NK-92 (cell line): ENCODE measurements around the gene MYOG.

Experiments
- DNase-seq: peaks from one replicate; lab custom pipeline; 2025; ENCODE audit not compliant: unreplicated experiment; lab: John Stamatoyannopoulos, UW

The MYOG gene

DNA sequence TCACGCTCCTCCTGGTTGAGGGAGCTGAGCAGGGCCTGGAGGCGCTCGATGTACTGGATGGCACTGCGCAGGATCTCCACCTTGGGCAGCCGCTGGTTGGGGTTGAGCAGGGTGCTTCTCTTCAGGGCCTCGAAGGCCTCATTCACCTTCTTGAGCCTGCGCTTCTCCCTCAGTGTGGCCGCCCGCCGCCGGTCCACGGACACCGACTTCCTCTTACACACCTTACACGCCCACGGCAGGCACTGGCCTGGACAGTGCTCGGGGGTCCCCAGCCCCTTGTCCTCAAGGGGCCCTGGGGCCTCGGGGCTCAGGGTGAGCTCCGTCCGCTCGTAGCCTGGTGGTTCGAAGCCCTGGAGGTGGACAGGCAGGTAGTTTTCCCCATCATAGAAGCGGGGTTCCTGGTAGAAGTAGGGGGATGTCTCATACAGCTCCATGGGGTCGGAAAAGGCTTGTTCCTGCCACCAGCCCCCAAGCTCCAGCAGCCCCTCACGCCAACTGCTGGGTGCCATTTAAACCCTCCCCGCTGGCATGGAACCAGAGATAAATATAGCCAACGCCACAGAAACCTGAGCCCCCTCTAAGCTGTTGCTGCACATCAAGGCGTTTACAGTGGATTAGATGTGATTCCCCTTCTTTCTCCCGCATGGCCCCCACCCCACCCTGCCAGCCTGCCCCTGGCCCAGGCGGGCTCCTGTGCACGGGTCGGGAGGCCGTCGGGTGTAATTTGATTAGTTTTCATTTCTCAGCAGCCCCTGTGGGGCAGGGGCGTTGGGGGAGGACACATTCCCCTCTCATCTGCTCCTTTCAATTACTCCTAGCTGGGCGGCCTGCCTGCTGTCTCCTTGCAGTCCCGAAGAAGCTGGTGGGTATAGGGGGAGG lies at the start of gene MYOG:
Gene MYOG (minus strand): TSS at position 485 of the 879 bp plus-strand sequence. CDS start 51 bp downstream, at position 434.
- no peak for DNase-seq

DNA sequence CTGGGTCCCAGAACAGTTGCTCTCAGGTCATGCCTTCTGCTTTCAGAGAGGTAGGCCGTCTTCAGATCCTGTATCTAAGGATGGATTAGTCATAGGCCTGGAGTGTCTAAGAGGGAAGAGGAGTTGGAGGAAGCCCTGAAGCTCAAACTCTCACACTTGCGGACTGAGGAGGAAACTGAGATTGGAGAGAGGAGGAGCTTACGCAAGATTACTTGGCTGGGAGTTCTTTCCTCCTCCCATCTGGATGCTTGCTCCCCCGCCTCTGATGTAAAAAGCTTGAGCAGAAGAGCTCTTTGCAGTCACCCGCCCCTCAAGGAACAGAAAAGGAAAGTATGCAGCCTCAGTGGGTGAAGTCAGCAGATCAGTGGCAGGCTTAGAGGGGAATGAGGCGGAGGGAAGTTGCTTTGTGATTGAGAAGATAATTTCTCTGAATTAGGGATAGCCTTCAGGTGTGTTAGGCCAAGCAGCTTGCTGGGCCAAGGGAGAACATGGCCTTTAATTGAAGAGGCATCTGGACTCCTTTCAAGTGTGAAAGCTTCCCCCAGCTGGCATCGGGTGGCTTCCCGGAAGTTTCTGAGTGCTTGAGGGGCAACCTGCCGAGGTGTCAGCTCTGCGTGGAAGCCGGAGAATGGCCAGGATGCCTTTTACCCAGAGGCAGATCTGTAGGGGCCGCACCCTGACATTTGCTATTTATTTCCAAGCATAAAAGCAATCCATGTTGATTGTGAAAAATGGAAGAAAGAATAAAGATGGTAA lies 48.3 kb upstream of the MYOG start:
- DNase-seq: no peak

DNA sequence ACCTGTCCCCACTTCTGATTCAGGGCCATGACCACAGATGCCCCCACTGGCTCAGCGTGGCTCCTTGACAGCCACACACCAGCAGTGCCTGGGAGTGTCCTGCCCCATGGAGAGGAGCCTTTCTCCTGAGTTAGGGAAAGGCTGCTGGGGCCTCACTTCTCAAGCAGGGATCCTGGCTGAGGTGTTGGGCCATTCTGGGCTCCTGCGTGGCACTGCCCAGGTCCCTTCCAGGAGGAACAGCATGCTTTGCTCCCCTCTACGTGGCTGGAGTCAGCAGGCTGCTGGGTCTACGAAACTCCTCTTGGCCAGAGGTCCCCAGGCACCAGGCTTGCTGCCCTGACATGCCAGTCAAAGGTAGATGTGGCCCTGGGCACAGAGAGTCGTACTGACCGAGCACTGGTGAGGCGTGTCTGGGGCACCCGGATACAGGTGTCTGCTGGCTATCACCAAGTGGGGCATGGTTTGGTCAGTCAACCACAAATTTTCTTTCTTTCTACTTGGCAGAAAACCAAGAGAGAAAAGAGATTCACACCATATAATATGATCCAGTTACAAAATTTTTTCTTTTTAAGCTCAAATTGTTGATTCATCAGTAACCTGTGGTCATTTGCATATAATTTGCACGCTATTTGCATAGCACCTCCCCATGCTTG lies 45.9 kb upstream of the MYOG start:
- no peak for DNase-seq

DNA sequence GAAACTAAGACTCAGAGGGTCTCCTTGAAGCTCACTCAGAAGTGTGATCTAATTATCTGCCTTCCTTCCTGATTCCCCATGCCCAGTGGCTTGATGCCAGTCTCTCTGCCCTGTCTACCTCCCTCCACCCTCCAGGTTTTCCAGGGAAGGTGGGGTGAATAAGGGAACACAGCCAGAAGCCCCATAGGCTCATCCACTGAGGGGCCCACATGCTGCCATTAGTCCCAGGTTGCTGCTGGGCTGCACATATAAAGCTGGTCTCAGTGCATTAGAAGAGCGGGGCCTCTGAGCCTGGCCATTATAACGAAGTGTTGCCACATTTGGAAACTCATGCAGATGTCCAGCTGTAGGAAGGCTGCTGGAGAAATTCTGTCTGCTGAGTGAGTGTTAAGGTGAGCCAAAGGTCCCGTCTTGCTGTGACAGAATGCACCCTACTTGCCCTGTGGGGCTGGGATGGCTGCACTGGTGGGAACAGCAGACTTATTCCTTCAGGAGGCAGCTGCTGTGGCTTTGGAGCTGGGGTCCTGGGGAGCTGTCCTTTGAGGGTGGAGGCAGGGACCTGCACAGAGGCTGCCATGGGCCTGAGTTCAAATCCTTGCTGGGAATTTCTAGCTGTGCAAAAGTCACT lies 44.7 kb upstream of the MYOG start:
- no peak for DNase-seq

DNA sequence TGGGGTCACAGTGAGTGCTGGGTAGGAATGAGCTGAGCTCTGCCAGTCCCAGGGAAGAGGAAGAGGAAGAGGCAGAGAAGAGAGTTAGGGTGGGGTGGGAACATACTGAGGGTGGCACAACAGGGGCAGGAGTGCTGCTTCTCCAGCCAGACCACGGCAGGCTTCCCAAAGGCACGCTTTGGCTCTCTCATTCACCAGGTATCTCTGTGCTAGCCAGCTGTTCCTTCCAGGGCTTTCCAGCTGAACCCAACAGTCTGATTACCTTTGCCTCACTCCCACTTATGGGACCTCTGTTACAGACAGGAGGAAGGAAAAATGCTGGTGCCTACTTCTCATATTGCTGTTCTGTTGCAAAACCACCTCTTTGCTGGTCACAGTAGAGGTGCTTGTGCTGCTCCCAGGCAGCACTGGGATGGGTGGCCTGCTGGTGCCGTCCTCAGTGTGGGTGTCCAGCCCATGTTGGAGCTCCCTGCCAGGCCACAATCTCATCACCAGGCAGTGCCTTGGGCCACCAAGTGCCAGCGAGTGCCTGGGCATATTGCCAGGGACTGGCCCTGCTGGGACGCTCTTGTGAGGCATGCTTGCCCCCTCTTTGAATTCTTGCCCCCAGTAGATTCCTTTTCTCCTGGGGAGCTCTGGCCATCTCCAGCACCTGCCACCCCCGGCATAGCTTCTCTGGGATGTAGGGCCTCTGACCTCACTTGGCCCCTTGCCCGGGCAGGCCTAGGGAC lies 43.9 kb upstream of the MYOG start:
- DNase-seq: no peak

DNA sequence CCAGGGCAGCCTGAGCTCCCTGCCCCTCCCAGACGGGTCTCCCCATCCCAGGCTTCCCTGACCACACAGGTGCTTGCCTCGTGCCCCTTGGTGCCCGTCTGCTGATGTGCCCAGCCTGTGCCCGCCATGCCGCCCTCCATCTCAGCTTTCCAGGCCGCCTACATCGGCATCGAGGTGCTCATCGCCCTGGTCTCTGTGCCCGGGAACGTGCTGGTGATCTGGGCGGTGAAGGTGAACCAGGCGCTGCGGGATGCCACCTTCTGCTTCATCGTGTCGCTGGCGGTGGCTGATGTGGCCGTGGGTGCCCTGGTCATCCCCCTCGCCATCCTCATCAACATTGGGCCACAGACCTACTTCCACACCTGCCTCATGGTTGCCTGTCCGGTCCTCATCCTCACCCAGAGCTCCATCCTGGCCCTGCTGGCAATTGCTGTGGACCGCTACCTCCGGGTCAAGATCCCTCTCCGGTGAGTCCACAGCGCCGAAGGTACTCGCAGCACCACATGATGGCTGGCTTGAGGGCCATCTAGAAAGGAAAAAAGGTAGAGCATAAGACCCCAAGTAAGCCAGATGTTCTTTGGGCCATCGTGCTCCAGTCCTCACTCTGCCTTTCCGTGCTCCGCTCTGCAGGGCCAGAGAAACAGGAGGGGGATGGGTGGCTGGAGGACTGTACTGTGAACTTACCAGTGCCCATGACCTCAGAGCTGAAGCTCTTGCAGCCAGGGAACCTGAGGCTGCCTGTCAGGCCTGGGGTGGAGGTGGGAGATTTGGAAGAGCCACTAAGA lies 43.1 kb upstream of the MYOG start:
- no peak for DNase-seq

DNA sequence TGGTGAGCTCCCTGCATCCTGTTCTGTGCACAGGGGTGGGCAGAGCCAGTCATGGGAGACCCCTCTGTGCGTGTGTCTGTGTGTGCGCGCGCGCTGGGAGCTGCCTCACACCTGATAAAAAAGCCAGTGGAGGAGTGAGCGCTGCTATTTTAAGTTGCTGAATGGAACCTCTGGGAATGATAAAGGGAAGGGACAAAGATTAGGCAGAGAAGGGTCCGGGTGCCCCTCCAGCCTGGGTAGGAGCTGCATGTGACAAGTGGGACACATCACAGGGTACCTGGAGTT lies 42.6 kb upstream of the MYOG start:
- DNase-seq: no peak

DNA sequence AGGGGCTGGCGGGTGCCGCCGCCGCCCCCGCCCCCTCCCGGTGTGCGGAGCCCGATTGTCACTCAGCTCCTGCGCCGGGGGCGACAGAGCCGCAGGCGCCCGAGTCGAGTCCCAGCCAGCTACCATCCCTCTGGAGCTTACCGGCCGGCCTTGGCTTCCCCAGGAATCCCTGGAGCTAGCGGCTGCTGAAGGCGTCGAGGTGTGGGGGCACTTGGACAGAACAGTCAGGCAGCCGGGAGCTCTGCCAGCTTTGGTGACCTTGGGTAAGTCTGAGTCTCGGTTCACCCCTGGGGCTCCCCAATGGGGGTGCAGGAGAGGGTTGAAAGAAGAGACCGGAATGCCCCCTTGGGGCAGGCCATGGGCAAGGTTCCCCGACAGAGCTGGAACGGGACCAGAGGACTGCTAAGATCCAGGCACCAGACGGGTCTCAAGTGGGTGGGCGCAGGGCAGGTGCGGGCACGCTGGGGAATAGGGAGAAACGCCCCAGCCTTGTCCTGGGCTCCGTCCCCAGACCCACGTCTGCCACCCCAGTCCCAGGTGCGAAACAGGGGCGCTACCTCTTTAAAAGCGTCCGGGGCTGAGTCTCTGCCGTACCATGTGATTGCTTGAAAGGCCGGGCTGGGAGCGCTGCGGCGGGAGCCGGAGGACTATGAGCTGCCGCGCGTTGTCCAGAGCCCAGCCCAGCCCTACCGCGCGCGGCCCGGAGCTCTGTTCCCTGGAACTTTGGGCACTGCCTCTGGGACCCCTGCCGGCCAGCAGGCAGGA lies 42.0 kb upstream of the MYOG start, which contains the start of gene ADORA1:
Gene ADORA1 (plus strand): TSS at position 61 of the 765 bp plus-strand sequence. CDS start 1,116 bp downstream, outside the sequence.
- DNase-seq: no peak

DNA sequence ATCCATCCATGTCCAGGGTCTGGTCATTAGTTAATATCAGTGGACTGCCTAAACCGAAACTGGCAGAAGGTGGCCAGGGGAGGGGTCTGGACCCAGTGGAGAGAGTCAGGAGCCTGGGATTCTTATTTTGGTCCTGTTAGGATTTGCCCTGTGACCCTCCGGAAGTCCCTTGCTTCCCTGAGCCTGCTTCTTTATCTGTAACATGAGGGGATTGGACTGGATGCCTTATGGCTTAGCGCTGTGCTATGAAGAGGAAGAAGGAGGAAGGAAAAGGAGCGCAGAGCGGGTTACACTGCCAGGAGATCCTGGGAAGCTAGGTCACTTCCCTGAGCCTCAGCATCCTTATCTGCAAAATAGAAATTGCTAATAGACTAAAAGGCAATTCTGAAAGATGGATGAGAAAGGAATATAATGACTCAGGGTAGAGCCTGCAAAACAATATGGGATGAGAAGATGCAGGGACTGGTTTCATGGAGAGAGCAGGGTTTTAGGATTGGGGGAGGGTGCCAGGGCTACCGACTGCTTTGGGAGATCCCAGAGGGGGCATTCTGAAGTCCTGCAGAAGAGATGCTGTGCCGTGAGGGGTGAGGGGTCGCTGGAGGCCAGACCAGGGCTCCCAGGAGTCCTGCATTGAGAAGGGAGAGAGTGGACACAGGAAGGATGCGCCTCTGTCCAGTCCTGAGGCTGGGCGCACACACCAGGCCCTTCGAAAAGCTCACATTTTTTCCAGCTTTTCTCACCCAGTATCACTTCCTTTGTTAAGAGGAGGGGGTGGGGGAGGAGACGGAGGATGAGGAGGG lies 41.3 kb upstream of the MYOG start:
- DNase-seq: no peak

DNA sequence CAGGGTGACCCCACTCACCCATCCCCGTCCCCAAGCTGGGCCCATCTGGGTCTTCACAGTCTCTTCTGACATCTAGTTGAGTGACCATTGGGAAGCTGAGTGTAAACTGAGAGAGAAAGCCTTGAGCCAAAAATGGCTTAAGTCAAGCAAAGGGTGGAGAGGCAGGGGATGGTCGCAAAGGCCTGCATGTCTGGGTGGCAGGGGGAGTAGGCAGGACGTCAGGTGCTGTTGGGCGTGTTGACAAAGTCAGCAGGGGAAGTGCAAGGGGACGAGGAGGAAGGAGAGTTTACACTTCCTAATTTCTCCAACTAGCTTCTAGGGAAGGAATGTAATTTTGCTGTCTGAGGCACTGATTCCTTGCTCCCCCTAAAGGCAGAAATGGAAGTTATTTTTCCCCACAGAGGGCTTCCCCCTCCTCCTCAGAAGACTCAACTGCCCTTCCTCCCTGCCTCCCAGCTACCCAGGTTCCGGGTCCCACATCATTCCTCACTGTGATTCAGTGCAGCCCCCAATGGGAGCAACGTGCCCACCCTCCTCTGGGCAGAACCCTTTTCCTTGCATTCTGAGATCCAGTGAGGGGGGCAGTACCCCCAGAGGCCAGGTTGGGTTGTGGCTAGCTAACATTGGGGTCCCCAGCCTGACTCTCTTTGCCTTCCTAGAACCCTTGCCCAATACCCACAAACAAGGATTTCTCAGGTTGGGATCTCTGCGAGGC lies 40.5 kb upstream of the MYOG start:
- no peak for DNase-seq

DNA sequence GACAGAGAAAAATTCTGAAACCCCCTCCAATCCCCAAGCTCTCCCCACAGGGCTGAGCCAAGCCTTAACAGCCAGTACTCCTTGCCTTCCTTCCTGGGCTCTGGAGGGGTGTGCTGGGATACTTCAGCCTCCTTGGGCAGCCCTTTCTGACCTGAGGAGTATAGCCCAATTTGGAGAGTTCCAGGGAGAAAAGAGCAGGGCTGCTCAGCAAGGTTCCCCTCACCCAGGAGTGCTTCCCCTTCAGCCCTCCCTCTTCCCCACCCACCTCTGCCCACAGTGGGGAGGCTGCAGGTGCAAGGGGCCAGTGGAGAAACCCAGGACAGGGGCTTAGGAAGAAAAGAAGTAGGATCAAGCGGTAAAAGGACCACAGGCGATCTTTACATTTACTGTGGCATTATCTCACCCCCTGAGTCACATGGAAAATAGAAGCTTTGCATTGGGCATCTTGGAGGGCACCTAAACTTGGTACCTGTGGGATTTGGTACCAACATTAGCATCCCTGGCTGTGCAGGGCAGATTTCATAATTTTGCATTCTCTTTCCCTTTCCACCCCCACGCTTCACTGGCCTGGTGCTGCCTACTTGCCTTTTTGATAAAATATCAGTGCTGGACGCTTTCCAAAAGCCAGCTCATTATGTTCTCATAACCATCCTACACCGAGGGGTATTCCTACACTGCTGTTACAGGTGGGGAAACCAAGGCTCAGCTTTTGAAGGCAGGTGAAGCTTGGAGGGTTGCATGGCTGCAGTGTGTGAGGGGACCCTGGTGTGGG lies 38.9 kb upstream of the MYOG start:
- DNase-seq: no peak

DNA sequence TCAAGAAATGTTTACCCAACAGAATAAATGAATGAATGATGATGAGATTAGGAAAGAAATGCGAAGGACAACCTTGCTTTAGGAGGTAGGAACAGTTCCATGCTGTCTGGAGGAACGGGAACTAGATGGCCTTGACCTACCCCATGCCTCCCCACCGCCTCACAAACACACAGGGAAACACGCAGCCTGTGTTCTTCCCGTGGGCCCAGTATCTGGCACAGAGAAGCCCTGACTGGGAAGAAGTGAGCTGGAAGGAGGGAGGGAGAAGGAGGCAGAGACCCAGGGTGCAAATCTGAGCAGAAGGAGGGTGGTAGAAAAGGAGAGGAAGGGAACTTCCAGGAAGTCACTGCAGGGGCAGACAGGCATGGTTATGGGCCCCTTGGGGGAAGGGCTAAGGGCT lies 38.2 kb upstream of the MYOG start:
- DNase-seq: no peak

DNA sequence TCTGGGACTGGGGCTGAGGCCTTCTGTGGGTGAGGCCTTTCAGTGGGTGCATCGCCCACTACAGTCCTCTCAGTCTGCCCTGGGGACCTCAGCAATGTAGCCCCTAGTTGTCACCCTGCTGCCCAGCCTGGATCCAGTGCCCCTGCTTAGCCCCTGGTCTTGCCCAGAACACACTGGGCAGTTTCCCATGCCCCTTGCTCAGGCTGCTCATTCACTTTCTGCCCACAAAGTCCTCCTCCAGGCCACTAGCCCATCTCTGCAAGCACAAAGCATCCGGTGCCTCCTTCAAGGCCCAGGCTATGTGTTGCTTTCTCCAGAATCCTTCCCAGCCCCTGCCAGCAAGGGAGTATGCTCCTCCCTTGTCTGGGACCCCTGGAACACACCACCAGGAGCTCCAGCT lies 36.3 kb upstream of the MYOG start:
- DNase-seq: no peak

DNA sequence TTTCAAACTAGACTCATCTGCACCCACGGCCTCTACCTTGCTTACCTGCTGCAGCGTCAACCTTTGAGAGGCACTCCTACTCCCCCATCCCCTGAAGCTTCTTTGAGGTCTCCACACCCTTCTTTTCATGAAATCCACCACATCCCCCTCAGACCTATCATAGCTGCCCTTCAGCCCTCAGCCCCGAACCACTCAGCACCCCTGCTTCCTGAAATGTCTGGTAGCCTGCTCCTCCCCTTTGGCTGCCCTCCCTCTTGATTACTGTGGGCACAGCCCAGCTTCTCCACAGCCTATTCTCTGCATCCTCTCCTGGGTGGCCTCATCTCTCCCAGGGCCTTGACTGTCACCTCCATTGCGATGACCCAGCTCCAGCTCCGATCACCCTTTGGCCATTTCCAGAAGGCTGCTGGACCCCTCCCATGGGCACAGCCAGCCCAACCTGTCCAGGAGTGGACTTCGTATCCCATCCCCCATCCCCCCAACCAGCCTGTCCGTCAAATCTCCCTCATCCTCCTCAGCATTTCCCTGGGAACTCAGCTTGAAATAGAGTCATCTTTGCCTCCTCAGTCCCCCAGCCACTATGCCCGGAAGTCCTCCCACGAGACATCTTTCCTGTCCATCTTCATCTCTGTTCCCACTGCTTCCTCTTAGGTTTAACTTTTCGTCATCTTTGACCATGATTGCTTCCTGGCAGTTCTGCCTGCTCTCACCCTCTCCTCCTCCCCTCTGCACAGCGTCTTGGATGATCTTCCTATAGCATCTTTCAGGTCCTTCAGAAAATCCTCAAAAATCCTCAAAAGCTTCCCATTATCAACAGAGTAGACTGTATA lies 35.6 kb upstream of the MYOG start:
- no peak for DNase-seq

DNA sequence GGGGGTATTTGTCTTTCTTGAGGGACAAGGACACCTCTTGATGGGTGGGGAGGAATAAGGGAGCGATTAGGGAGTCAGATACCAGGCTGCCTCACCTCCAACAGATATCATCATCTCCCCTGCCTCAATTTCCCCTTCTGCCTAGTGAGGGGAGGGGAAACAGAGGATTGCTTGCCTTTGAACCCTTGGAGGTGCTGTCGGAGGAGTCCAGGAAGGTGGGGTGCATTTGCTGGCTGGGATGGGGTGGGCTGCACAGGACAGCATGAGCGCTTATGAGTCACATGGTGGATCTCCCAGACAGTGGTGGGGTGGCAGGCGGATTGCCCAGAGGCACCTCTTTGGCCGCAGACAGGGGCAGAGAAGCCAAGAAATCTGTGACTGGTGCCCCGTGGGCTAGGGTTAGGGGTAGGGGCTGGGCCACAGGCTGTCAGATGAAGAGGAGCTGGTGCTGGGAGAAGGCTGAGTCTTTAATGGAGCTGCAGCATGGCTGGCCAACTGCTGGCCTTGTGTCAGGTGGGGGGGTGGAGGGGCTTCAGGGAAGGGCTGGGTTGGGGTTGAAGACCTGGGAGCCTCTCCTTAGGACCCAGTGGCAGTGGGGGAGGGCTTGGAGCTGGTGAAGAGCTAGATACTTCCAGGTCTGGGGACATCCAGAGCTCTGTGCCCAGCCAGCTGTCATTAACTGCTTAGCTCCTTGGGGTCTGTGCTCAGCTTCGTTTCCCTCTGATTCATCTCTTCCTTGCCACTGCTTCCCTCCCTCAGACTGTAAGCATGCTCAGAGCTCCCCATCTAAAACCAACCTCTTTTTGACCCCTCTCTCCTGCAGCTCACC lies 34.7 kb upstream of the MYOG start:
- DNase-seq: no peak
